OCI-LY7 (cell line): Measurements from ENCODE around the gene SRR. TPM values are rescaled to one million over a fixed set of nuclear protein-coding genes. Genes with fewer than 3 reads are reported as not detected.

ENCODE experiments used
- BruUV-seq: library from RNA; stranded (reverse); fragments of 400-500 nt; replicated peaks from 2 replicates; lab custom pipeline; 2021; lab: Mats Ljungman, UMichigan
- CTCF ChIA-PET: fragments of 300-600 bp; sonication (Branson Sonifier 250); formaldehyde crosslinking; loops from one replicate; lab custom pipeline; 2022; ENCODE audit warnings: antibody characterized with exemption; ENCODE audit not compliant: unreplicated experiment; lab: Charles Lee
- POLR2A ChIA-PET: fragments of 300-600 bp; sonication (Branson Sonifier 250); formaldehyde crosslinking; loops from one replicate; lab custom pipeline; 2022; ENCODE audit warnings: antibody characterized with exemption; lab: Charles Lee
- DNase-seq: peaks from one replicate; pipeline ENCODE4 v3.0.0-alpha.2; 2015; ENCODE audit warnings: low spot score
- H2AFZ ChIP-seq: fragments of 200-600 bp; sonication (generic), shearing (Covaris generic); 2 replicates; pipeline ENCODE4 v1.6.1; 2014; ENCODE audit warnings: mild to moderate bottlenecking, antibody characterized with exemption, low read length, moderate library complexity
- H3K27ac ChIP-seq: fragments of 200-600 bp; sonication (generic); 2 replicates; pipeline ENCODE4 v1.5.1; 2014; ENCODE audit warnings: mixed run types, low read depth, mild to moderate bottlenecking, moderate library complexity, low read length, inconsistent platforms; ENCODE audit not compliant: poor library complexity, severe bottlenecking
- H3K36me3 ChIP-seq: fragments of 200-600 bp; sonication (generic); 2 replicates; pipeline ENCODE4 v1.6.1; 2014; ENCODE audit warnings: mild to moderate bottlenecking, antibody characterized with exemption, low read length, moderate library complexity, mixed read lengths; ENCODE audit not compliant: insufficient read depth
- H3K4me1 ChIP-seq: fragments of 200-600 bp; sonication (generic); 2 replicates; pipeline ENCODE4 v1.5.1; 2014; ENCODE audit warnings: mild to moderate bottlenecking, low read length; ENCODE audit not compliant: insufficient read depth, poor library complexity, severe bottlenecking
- H3K4me2 ChIP-seq: fragments of 200-600 bp; sonication (generic); 2 replicates; pipeline ENCODE4 v1.6.1; 2014; ENCODE audit warnings: mild to moderate bottlenecking, low read length
- H3K4me3 ChIP-seq: fragments of 200-600 bp; sonication (generic); 2 replicates; pipeline ENCODE4 v1.5.1; 2014; ENCODE audit warnings: mild to moderate bottlenecking, low read depth, low read length; ENCODE audit not compliant: poor library complexity, severe bottlenecking
- H3K79me2 ChIP-seq: fragments of 200-600 bp; sonication (generic); 2 replicates; pipeline ENCODE4 v1.6.1; 2016; ENCODE audit warnings: low read depth, mild to moderate bottlenecking, low read length, moderate library complexity, mixed read lengths; ENCODE audit not compliant: insufficient read depth
- H3K9me2 ChIP-seq: fragments of 200-600 bp; sonication (generic); 2 replicates; pipeline ENCODE4 v1.6.1; 2016; ENCODE audit warnings: mild to moderate bottlenecking, low read length, mixed read lengths; ENCODE audit not compliant: insufficient read depth
- H3K9me3 ChIP-seq: fragments of 200-600 bp; sonication (generic); 2 replicates; pipeline ENCODE4 v1.6.1; 2014; ENCODE audit warnings: mild to moderate bottlenecking, mixed run types, low read length, mixed read lengths
- H4K20me1 ChIP-seq: fragments of 200-600 bp; sonication (generic); 2 replicates; pipeline ENCODE4 v1.6.1; 2014; ENCODE audit warnings: mild to moderate bottlenecking, antibody characterized with exemption, low read length, moderate library complexity, mixed read lengths; ENCODE audit not compliant: insufficient read depth
- CTCF ChIP-seq: fragments of 200-600 bp; sonication (generic); conservative IDR thresholded peaks from 2 replicates; pipeline ENCODE4 v1.5.1; 2014; ENCODE audit warnings: mild to moderate bottlenecking, antibody characterized with exemption, low read length, moderate library complexity, mixed read lengths
- EZH2phosphoT487 ChIP-seq: fragments of 200-600 bp; sonication (generic); IDR thresholded peaks from 2 replicates; pipeline ENCODE4 v1.6.1; 2018; ENCODE audit warnings: low read depth, borderline replicate concordance, mild to moderate bottlenecking, mixed run types, antibody characterized with exemption, low read length, moderate library complexity, mixed read lengths
- intact Hi-C: fragments of 100-400 bp; cut with micrococcal nuclease; formaldehyde crosslinking; loops from one replicate; pipeline ENCODE4 v1.10.0; 2022; ENCODE audit not compliant: unreplicated experiment
- total RNA-seq, 2 experiments: library from RNA; depleted of rRNA in 1 of 2; stranded (reverse); fragments of >200 nt in 1 of 2; shearing (Covaris generic) in 1 of 2; gene quantifications; 2 replicates each; pipeline ENCODE4 v1.2.3, GENCODE V29; 2014 to 2022

Gene SRR
- total RNA-seq, 2 experiments from 2014 or later, result 3.8 to 12.1 TPM

DNA sequence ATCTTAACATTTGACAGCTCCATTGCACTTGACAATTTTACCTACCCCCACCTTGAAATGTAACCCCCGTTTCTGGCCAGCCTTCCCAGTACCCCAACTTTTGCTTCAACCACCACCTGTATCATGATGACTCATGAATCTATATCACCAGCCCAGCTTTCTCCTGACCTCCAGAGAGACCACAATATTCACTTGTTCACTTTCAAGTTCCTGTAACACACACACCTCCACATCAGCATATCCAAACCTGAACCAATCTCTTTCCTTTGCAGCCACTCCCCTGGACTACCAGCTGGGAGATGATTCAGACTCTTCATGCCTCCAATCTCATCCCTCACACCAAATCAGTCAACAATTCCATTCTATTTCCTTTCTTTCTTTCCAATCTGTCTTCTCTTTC, 8.2 kb upstream of the SRR start:
- TF ChIP-seq EZH2phosphoT487 (no peak), CTCF (no peak)
- ChIA-PET POLR2A (interaction anchor here (0.5 to 0.6 kb wide), 2 partner anchors 13 to 311 kb away, joined by 3 read pairs; no protein-coding TSS in a partner anchor), CTCF (no interaction called here)
- no TSS peak for BruUV-seq
- Histone ChIP-seq H4K20me1 (no peaks in the 10 kb centered on the region), H3K4me1 (peaks cover 2% of the 10 kb centered on the region), H3K36me3 (peaks cover 85% of the 10 kb centered on the region), H3K4me3 (no peak overlapping the region), H3K4me2 (no peak overlapping the region), H3K27ac (no peak overlapping the region), H2AFZ (no peak overlapping the region), H3K9me3 (no peaks in the 10 kb centered on the region), H3K79me2 (no peaks in the 10 kb centered on the region), H3K9me2 (no peaks in the 10 kb centered on the region)
- intact Hi-C loops, result no loop called here
- no peak for DNase-seq

DNA sequence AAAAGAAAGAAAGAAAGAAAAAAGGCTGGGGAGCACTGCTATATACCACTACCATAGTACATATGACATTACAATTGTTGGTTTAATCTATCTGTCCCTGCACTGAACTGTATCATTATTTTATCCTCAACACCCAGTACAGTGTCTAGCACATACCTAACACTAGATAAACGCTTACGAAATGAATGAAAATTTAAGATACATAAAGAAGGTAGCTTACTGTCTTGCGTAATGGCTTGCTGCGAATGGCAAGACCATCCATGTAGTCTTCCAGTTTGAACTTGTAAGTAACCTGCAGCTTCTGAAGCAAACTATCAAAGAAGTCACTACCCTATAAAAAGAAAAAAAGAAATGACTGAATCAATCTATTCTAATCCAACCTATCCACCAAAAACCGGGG, 6.7 kb upstream of the SRR start:
- peaks cover 10% of the 10 kb centered on the region; the same call in 1 of the 2 replicates for H3K79me2 ChIP-seq
- H3K4me3 ChIP-seq, result no peak overlapping the region
- TF ChIP-seq CTCF (no peak), EZH2phosphoT487 (no peak)
- DNase-seq, result no peak
- H2AFZ ChIP-seq, result no peak overlapping the region
- no peaks in the 10 kb centered on the region for H3K9me3 ChIP-seq
- H3K4me1 ChIP-seq, result peaks cover 1% of the 10 kb centered on the region
- no peak overlapping the region for H3K4me2 ChIP-seq
- intact Hi-C loops, result no loop called here
- POLR2A ChIA-PET, result no interaction called here
- CTCF ChIA-PET, result no interaction called here
- no TSS peak for BruUV-seq
- H4K20me1 ChIP-seq, result no peaks in the 10 kb centered on the region
- H3K9me2 ChIP-seq, result no peaks in the 10 kb centered on the region
- H3K27ac ChIP-seq, result no peak overlapping the region
- H3K36me3 ChIP-seq, result peaks cover 75% of the 10 kb centered on the region

DNA sequence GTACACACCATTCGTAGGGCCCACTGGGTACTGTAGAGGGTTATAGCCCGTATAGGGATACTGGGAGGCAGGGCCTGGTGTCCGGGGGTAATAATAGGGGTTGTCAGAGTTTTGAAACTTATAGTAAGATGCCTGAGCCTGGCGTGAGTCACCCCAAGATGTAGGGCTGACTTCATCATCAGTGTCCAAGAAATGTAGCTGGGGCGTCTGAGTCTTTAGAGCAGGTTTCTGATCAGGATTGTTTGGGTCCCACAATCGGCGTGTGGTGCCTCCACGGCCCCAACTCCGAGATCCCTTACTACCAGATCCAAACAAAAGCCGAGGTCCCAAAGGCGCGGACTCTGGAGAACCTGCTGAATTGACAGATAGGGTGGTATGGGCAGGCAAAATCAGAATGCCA, 4.6 kb upstream of the SRR start:
- peaks cover 8% of the 10 kb centered on the region for H3K4me1 ChIP-seq
- no peaks in the 10 kb centered on the region for H4K20me1 ChIP-seq
- TF ChIP-seq CTCF, result no peak
- H3K36me3 ChIP-seq, result peaks cover 58% of the 10 kb centered on the region
- ChIA-PET CTCF (no interaction called here), POLR2A (no interaction called here)
- DNase-seq, result no peak
- H3K4me3 ChIP-seq, result no peak overlapping the region
- peaks cover 22% of the 10 kb centered on the region for H3K79me2 ChIP-seq
- H2AFZ ChIP-seq, result no peak overlapping the region
- H3K4me2 ChIP-seq, result no peak overlapping the region
- no peaks in the 10 kb centered on the region for H3K9me2 ChIP-seq
- intact Hi-C loops, result no loop called here
- H3K9me3 ChIP-seq, result no peaks in the 10 kb centered on the region
- no peak overlapping the region for H3K27ac ChIP-seq
- BruUV-seq, result no TSS peak
